ENCODE results near the gene IGSF9.

DNA sequence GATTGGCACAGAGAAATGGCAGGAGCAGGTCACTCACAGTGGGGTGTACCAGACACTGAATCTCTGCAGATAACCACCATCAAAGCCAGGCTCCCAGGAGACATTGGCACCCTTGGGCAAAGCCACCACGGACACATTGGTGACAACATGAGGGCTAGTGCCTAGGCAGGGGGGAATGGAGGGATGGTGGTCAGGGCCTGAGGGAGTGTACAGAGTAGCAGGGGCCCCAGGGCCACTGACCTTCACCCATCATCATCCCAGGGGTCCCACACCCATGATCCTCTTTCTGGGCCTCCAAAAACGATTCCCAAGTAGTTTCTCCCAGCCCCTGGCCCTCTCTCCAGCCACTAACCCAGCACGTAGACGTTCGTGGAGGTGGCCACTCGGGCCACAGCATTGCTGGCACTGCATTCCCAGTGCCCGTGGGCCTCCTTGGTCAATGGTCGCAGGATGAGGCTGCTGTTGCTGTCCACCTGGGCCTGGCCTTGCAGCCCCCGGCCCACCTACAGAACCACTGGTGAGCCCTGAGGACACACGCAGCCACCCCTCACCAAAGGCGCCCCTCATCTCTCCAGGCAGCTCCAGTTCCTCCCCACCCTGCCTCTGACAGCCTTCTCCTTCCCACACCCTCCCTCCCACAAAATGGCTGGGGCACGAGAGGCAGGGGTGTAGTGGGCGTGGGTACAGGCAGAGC, 14.2 kb downstream of the IGSF9 start:
- TF ChIP-seq ETV5 (CRISPR knock-in tag; IDR thresholded peaks at IDR 0.05; ENCODE audit: borderline replicate concordance) = no peak
- no peak for TF ChIP-seq EP300 (IDR thresholded peaks at IDR 0.05; ENCODE audit: low read depth in 2 of 2, low read length in 2 of 2)
- no peak for TF ChIP-seq EP300 (CRISPR knock-in tag; IDR thresholded peaks at IDR 0.05; ENCODE audit: borderline replicate concordance)
- TF ChIP-seq ADNP (CRISPR knock-in tag; IDR thresholded peaks at IDR 0.05) = no peak
- TF ChIP-seq CTCF (CRISPR knock-in tag; IDR thresholded peaks at IDR 0.05) = no peak
- no peak for TF ChIP-seq JUND (CRISPR knock-in tag; IDR thresholded peaks at IDR 0.05)
- TF ChIP-seq MAFF (IDR thresholded peaks at IDR 0.05; ENCODE audit: low read depth, low read length) = no peak
